HepG2 (cell line): Measurements from ENCODE around the gene MYH9. TPM values are rescaled to one million over a fixed set of nuclear protein-coding genes. Genes with fewer than 3 reads are reported as not detected.

Experiments used
- NR1H2 ChIP-seq: sonication (generic); formaldehyde crosslinking; IDR thresholded peaks from 2 replicates; pipeline ENCODE4 v1.8.1; 2022; ENCODE audit warnings: low read depth, missing genetic modification reagents, borderline replicate concordance
- PAX8 ChIP-seq: sonication (generic); formaldehyde crosslinking; IDR thresholded peaks from 2 replicates; pipeline ENCODE4 v1.8.0; 2022; ENCODE audit warnings: mild to moderate bottlenecking, missing genetic modification reagents, borderline replicate concordance
- RARG ChIP-seq: sonication (generic); formaldehyde crosslinking; IDR thresholded peaks from 2 replicates; pipeline ENCODE4 v1.4.0; 2020; ENCODE audit warnings: low read depth, mild to moderate bottlenecking, missing genetic modification reagents
- RBAK ChIP-seq: sonication (generic); formaldehyde crosslinking; IDR thresholded peaks from 2 replicates; pipeline ENCODE4 v1.5.1; 2020; ENCODE audit warnings: mild to moderate bottlenecking, missing genetic modification reagents
- ZBTB42 ChIP-seq: sonication (generic); formaldehyde crosslinking; IDR thresholded peaks from 2 replicates; pipeline ENCODE4 v1.5.0; 2020; ENCODE audit warnings: mild to moderate bottlenecking, missing genetic modification reagents
- ZNF331 ChIP-seq: sonication (generic); formaldehyde crosslinking; IDR thresholded peaks from 2 replicates; pipeline ENCODE4 v1.4.0; 2020; ENCODE audit warnings: missing genetic modification reagents
- ZNF563 ChIP-seq: sonication (generic); formaldehyde crosslinking; IDR thresholded peaks from 2 replicates; pipeline ENCODE4 v1.8.0; 2022; ENCODE audit warnings: mild to moderate bottlenecking, moderate library complexity, missing genetic modification reagents
- ZNF883 ChIP-seq: sonication (generic); formaldehyde crosslinking; IDR thresholded peaks from 2 replicates; pipeline ENCODE4 v1.5.1; 2020; ENCODE audit warnings: mild to moderate bottlenecking, missing genetic modification reagents; ENCODE audit errors: not compliant biosample characterization
- polyA plus RNA-seq, 8 experiments: library from polyadenylated mRNA; depleted of rRNA in 3 of 8; stranded (reverse) in 7 of 8; unstranded in 1 of 8; fragments of >200 nt; fragmentation: Illumina TruSeq in 4 of 8; extraction: Trizol in 4 of 8; gene quantifications; 2 replicates each; pipeline versions ENCODE4 v1.2.1 to v1.2.3, GENCODE V29; 2011 to 2016; ENCODE audit warnings: low read depth in 4 of 8, missing spikeins in 1 of 8, mixed read lengths in 1 of 8; ENCODE audit not compliant: insufficient read depth in 1 of 8
- total RNA-seq, 5 experiments: library from RNA; depleted of rRNA; stranded (reverse); fragments of >200 nt; fragmentation: Illumina TruSeq; extraction: Trizol; gene quantifications; 2 replicates each; pipeline ENCODE4 v1.2.3, GENCODE V29; 2016; ENCODE audit warnings: low read depth in 1 of 5
- TF ChIP-seq, protein P1 (sequence below): sonication (generic); formaldehyde crosslinking; IDR thresholded peaks from 2 replicates; pipeline ENCODE4 v1.5.1; 2020; ENCODE audit warnings: mild to moderate bottlenecking, missing genetic modification reagents, moderate library complexity
- TF ChIP-seq, protein P2 (sequence below): sonication (generic); formaldehyde crosslinking; conservative IDR thresholded peaks from 2 replicates; pipeline ENCODE4 v1.8.0; 2022; ENCODE audit warnings: missing genetic modification reagents
- TF ChIP-seq, protein P3 (sequence below): sonication (generic); formaldehyde crosslinking; IDR thresholded peaks from 2 replicates; pipeline ENCODE4 v1.5.0; 2020; ENCODE audit warnings: mild to moderate bottlenecking, missing genetic modification reagents, borderline replicate concordance

The MYH9 gene
- total and polyA plus RNA-seq, 2 of the 13 experiments (the other 11 are each of a cell fraction or from before 2014, with no cell fraction given): 50.7 to 98.5 TPM

DNA sequence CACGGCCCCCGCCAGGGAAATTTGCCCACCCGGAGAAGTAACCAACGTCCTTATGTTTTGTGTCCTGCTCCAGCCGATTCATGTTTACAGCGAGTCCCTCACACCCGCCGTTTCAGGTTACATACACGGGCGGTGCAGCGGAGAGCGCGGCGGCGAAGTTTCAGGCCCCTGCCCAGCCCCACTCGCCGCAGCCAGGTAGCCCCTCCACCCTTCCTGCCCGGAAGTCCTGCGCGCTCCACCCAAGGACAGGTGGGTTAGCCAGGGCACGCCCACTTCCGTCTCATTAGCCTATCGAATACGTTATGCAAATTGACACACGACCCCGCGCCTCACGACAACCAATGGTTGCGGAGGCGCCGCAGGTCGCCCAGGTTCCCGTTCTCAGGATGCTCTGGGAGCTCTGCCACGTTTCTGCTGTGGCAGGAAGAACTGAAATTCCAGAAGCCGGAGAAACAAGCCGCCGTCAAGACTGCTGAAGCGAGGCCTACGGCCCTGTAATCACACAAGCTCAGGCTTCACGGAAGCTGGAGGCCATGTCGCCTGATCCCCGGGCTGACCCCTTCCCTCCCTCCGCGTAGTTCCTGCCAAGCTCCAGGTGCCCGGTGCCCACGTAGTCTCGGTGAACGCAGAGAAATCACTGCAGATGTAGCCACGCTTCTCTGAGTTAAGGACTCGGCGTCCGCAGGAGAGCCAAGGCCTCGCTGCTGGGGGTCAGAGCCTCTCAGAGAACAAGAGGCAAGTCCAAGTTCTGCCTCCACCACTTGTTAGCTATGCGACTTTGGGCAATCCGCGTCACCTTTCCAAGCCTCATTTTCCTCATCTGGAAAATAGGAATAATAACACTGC is 22.4 kb upstream of the MYH9 start (continued):
- TF ChIP-seq, protein P1, sequence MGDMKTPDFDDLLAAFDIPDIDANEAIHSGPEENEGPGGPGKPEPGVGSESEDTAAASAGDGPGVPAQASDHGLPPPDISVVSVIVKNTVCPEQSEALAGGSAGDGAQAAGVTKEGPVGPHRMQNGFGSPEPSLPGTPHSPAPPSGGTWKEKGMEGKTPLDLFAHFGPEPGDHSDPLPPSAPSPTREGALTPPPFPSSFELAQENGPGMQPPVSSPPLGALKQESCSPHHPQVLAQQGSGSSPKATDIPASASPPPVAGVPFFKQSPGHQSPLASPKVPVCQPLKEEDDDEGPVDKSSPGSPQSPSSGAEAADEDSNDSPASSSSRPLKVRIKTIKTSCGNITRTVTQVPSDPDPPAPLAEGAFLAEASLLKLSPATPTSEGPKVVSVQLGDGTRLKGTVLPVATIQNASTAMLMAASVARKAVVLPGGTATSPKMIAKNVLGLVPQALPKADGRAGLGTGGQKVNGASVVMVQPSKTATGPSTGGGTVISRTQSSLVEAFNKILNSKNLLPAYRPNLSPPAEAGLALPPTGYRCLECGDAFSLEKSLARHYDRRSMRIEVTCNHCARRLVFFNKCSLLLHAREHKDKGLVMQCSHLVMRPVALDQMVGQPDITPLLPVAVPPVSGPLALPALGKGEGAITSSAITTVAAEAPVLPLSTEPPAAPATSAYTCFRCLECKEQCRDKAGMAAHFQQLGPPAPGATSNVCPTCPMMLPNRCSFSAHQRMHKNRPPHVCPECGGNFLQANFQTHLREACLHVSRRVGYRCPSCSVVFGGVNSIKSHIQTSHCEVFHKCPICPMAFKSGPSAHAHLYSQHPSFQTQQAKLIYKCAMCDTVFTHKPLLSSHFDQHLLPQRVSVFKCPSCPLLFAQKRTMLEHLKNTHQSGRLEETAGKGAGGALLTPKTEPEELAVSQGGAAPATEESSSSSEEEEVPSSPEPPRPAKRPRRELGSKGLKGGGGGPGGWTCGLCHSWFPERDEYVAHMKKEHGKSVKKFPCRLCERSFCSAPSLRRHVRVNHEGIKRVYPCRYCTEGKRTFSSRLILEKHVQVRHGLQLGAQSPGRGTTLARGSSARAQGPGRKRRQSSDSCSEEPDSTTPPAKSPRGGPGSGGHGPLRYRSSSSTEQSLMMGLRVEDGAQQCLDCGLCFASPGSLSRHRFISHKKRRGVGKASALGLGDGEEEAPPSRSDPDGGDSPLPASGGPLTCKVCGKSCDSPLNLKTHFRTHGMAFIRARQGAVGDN: peak; percentile 99
- TF ChIP-seq ZNF883 (CRISPR knock-in tag) (peak; percentile 73), RBAK (no peak), ZBTB42 (CRISPR knock-in tag) (0 out of 2 replicates have a peak, but pooled peaks have one; percentile 25), NR1H2 (CRISPR knock-in tag) (no peak), PAX8 (CRISPR knock-in tag) (no peak), ZNF563 (peak; percentile 52), ZNF331 (no peak), RARG (no peak)
- TF ChIP-seq, protein P2, sequence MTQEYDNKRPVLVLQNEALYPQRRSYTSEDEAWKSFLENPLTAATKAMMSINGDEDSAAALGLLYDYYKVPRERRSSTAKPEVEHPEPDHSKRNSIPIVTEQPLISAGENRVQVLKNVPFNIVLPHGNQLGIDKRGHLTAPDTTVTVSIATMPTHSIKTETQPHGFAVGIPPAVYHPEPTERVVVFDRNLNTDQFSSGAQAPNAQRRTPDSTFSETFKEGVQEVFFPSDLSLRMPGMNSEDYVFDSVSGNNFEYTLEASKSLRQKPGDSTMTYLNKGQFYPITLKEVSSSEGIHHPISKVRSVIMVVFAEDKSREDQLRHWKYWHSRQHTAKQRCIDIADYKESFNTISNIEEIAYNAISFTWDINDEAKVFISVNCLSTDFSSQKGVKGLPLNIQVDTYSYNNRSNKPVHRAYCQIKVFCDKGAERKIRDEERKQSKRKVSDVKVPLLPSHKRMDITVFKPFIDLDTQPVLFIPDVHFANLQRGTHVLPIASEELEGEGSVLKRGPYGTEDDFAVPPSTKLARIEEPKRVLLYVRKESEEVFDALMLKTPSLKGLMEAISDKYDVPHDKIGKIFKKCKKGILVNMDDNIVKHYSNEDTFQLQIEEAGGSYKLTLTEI (CRISPR knock-in tag): no peak
- TF ChIP-seq, protein P3, sequence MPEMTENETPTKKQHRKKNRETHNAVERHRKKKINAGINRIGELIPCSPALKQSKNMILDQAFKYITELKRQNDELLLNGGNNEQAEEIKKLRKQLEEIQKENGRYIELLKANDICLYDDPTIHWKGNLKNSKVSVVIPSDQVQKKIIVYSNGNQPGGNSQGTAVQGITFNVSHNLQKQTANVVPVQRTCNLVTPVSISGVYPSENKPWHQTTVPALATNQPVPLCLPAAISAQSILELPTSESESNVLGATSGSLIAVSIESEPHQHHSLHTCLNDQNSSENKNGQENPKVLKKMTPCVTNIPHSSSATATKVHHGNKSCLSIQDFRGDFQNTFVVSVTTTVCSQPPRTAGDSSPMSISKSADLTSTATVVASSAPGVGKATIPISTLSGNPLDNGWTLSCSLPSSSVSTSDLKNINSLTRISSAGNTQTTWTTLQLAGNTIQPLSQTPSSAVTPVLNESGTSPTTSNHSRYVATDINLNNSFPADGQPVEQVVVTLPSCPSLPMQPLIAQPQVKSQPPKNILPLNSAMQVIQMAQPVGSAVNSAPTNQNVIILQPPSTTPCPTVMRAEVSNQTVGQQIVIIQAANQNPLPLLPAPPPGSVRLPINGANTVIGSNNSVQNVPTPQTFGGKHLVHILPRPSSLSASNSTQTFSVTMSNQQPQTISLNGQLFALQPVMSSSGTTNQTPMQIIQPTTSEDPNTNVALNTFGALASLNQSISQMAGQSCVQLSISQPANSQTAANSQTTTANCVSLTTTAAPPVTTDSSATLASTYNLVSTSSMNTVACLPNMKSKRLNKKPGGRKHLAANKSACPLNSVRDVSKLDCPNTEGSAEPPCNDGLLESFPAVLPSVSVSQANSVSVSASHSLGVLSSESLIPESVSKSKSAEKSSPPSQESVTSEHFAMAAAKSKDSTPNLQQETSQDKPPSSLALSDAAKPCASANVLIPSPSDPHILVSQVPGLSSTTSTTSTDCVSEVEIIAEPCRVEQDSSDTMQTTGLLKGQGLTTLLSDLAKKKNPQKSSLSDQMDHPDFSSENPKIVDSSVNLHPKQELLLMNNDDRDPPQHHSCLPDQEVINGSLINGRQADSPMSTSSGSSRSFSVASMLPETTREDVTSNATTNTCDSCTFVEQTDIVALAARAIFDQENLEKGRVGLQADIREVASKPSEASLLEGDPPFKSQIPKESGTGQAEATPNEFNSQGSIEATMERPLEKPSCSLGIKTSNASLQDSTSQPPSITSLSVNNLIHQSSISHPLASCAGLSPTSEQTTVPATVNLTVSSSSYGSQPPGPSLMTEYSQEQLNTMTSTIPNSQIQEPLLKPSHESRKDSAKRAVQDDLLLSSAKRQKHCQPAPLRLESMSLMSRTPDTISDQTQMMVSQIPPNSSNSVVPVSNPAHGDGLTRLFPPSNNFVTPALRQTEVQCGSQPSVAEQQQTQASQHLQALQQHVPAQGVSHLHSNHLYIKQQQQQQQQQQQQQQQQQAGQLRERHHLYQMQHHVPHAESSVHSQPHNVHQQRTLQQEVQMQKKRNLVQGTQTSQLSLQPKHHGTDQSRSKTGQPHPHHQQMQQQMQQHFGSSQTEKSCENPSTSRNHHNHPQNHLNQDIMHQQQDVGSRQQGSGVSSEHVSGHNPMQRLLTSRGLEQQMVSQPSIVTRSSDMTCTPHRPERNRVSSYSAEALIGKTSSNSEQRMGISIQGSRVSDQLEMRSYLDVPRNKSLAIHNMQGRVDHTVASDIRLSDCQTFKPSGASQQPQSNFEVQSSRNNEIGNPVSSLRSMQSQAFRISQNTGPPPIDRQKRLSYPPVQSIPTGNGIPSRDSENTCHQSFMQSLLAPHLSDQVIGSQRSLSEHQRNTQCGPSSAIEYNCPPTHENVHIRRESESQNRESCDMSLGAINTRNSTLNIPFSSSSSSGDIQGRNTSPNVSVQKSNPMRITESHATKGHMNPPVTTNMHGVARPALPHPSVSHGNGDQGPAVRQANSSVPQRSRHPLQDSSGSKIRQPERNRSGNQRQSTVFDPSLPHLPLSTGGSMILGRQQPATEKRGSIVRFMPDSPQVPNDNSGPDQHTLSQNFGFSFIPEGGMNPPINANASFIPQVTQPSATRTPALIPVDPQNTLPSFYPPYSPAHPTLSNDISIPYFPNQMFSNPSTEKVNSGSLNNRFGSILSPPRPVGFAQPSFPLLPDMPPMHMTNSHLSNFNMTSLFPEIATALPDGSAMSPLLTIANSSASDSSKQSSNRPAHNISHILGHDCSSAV (CRISPR knock-in tag): no peak
